Stimulated activated CD4-positive, alpha-beta T cell treated with anti-CD3 and anti-CD28 coated beads, Interleukin-12 subunit alpha, Interleukin-12 subunit beta, amount 100 ng/mL, for 48 hours (primary cell): ENCODE measurements around the gene RNF5.
"Not testable (repeated sequence)": the region's sequence is repeated elsewhere in the genome, so short reads cannot be mapped to it uniquely, and the experiment has no call there.

Experiments used
- DNase-seq, 3 donors: peaks; one replicate each; pipeline ENCODE4 v3.0.0-alpha.2; 2020; ENCODE audit warnings: low read depth in 2 of 3, low spot score in 1 of 3

RNF5 gene

DNA sequence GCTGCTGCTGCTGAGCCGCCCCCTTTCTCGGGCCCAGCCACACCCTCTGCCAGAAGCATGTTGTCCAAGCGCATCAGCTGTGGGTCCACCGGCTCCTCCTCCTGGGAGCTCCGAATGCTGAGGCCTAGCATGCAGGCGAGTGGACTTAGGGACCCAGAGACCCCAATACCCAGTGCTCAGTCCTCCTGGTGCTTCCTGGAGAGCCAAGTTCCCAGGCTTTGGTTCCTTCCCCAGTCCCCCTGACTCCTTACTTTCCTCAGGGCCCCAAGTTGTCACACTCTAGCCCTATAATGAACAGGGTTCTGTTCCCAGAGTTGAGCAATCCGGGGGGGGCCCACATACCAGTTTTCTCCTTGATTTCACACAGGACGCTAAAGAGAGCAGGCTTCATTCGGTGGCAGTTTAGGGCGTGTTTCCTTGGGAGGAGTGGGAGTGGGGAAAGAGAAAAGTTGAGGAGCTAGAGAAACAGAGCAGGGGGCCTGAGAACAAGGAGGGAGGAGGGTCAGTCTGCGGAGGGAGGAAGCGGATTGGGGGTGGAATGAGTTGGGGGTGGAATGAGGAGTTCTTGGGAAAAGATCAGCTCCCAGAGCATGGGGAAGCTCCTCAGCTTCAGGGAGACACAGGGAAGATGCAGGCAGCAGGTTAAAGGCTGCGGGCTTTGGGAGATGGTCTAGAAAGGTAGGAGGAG is 10.3 kb downstream of the RNF5 start:
- DNase-seq: no peak

DNA sequence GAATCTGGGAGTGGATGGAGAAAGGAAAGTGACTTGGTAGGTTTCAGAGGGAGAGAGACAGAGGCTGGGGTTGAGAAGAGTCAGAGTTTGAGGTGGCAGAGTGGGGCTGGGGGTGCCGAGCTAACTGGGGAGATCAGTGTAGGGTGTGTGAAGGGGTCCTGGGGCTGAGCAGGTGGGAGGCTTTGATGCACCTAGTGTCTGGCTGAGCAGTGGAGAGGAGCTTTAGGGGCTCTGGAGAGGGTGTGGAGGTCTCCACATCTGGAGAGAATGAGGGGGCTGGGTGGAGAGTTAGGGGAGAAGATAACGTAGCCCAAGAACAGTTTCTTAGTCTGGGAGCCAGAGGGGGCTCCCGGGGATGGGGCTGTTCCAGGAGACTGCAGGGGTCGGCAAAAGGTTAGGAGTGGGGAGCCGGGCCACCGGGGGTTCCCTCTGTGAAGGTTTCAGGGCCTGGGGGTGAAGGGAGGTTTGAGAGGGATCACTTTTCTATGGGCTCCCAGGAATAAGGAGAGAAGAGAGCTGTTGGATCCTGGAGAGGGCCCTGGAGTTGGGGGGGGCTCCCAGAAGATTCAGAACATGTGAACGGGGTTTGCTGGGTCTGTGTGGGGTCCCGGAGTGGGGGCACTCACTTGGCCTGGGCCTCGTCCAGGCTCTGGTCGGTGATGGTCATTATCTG is 11.0 kb downstream of the RNF5 start:
- DNase-seq: no peak

DNA sequence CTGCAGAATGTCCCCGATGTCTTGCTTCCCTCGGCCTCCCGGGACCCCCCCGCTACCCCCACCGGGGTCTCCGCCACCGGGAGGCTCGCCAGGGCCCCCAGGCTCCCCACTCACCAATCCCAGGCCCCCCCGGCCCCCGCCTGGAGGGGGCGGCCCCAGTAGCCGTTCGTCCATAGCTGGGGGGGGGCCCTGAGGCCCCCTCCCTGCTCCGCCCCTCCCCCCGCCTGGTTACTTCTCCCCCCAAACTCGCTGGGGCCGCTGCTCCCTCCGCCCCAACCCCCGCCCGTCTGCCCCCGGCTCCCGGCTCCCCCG is 11.5 kb downstream of the RNF5 start:
- no peak for DNase-seq

DNA sequence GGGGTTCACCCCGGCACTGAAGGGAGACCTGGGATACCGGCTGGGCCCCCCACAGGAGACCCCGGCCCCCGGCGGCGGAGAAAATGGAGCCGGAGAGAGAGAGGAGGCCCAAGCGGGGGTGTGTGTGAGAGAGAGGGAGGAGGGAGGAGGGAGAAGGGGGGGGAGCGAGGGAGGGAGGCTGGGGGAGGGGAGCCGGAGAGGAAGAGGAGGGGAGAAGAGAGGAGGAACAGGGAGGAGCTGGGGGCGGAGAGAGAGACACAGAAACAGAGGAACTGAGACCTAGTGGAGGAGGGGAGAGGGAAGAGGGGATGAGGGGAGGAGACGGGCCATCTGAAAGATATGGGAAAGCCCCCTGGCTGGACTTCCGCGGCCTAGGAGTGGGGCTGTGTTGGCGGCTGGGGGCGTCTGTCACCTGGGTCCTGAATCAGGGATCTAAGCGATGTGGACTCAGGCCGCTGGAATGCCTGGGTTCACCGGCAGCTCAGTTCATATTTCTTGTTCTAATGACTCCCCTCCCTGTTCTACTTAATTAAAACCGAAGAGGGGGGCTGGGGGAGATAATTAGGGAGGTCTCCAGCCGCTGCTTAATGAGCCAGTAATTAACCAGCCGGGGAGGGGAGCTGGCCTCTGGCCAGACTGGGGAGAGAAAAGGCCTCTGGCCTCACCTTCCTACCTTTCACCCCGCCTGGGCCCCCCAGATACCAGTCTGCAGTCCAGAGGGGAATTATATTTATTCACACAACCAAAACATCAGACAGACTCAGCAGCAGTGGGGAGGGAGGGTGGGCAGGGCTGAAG is 12.0 kb downstream of the RNF5 start, which contains the start of gene PBX2:
PBX2 (minus strand) TSS at position 149 of the 798 bp plus-strand sequence. CDS start 287 bp downstream, outside the sequence.
- peak; percentile 61 to 82 (median 73) for DNase-seq

DNA sequence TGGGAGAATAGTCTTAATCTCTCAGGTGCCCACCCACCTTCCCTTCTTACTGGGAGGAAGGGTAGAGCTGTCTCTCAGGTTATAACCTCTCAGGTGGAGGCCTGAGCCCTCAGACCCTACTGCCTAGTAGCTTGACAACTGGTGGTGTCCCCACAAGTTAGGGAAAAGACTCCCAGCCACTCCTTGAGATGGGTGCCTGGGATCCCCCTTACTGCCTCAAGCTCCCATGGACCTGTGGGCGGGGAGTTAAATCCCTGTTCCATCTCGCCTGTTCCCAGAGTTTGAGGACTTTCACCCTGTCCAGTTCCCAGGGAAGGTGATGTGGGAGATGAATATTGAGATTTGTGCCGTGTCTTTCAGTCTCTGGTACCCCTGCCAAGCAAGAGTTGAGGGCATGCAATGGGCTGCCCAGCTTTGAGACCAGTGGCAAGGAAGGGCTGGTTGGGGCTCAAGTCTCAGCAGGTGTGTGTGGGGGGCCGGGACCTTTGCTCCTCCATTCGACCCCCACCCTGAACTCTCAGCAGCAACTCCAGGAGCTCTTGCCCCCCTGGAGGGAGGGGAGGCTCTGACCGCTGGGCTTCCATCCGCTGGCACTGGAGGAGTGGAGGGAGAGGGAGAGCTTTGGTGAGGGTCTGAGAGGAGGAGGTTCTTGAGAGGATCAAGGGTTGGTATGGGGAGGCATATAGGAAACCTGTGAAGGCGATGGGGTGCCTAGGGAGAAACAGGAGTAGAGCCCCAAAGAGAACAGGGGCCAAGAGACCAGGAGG is 12.9 kb downstream of the RNF5 start:
- no peak for DNase-seq

DNA sequence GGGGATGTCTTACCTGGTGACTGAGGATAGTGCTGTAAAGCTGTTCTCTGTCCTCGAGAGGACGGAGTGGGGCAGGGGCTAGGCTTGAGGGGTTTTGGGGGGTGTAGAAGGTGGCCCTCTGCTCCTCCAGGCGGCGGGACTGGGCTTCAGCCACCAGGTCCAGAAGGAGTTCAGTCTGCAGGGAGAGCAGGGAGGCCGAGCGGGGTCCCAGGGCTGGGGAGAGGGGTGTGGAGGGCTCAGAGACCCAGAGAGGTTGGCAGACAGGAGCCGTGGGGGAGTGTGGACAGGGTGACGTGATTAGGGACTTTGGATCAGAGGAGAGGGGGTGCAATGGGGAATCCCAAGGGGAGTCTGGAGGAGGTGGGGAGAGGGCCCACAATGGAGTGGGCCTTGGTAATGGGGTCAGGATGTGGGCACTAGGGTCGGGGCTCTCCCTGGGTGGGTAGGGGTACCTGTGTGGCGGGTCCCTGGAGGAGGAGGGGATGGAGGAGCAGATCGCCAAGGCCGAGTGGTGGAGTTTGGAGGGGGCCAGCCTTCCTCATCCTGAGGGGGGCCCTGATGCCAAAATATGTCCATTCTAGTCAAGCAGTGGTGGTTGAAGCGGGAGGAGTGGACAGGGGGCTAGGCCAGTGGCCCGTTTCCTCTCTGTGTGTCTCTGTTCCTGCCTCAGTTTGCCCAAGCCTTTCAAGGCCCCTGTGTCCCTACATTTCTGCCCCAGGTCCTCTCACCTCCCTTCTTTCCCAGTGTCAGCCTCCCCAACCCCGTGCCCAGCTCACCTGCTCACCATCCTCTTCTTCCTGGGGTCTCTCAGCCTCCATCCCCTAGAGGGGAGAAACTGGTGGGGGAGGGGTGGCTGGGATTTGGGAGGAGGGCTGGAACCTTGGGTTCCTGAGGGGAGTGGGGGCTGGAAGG is 13.7 kb downstream of the RNF5 start:
- no peak for DNase-seq

DNA sequence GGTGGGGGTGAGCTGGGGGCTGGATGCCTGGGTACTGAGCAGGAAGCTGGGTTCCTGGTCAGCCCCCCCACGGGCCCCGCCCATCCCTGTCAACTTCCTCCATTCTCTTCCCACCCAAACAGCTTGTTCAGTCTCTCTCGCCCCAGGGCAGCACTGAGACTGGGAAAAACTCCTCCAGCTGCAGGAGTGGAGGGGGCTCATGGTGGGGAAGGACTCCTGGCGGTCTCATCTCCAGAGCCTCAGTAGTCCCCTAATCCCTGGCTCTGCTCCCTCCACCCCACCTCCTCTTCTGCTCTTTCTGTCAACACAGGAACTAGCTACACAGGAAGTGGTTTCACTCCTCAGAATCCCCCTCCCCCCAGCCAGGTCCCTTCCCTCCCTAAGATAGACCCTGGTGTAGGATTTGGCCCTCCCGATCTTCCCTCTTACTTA is 14.4 kb downstream of the RNF5 start, which contains the start of gene GPSM3:
GPSM3 (minus strand) TSS at position 36 of the 432 bp plus-strand sequence. CDS start 130 bp downstream, outside the sequence.
- DNase-seq: peak in 1 of 3 donors; percentile 40

DNA sequence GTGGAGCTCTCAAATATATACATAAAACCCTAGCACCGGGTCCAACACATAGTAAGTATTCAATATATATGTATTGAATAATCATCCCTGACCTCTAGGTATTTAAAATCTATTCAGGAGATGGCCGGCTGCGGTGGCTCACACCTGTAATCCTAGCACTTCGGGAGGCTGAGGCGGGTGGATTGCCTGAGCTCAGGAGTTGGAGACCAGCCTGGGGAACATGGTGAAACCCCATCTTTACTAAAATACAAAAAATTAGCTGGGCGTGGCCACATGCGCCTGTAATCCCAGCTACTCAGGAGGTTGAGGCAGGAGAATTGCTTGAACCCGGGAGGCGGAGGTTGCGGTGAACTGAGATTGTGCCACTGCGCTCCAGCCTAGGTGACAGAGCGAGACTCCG is 14.9 kb downstream of the RNF5 start:
- not testable (repeated sequence) for DNase-seq

DNA sequence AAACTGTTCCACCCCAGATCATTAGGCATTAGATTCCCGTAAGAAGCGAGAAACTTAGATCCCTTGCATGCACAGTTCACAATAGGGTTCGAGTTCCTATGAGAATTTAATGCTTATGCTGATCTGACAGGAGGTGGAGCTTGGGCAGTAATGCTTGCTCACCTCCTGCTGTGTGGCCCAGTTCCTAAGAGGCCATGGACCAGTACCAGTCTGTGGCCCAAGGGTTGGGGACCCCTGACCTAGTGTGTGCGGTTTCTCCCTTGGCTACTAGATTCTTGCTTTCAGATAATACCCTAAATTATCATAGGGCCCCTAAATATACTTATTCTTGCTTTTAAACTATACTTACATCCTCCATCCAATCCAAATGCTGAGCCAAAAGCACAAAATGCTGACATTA is 16.2 kb downstream of the RNF5 start:
- DNase-seq: no peak

DNA sequence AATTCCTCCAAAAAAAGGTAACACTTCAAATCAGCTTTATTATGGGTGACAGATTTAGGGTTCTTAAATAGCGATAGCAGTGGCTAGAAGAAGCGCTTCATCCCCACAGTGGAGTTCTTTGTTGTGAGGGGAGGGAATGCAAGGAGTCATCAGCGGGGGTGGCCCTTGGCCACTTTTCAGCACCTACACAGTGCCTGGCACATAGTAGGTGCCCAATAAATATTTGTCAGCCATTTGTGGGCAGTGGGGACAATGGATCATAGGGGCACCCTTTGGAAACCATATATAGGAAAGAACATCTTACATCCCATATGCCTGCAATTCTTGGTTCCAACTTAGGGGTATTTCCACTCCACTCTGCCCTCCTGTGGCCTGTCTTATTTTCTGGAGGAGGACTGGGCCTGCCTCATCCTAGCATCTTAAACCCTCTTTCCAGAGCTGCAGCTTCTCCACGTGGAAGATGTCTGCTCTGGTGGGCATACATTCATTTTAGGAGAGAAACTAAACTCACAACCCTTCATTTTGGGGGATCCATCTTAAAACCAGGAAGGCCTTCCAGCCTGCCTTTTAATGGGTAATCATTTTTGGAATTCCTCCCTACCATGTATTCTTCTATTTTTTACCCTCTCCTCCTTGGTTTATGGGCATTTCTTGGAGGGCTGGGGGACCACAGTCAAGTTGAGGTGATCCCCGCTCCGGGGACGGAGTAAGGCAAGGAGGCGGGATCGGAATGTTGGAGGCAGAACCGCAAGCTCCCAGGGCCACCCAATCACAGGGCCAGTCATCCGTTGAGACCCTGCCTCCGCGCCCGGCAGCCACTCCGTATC is 16.8 kb downstream of the RNF5 start:
- DNase-seq: no peak

DNA sequence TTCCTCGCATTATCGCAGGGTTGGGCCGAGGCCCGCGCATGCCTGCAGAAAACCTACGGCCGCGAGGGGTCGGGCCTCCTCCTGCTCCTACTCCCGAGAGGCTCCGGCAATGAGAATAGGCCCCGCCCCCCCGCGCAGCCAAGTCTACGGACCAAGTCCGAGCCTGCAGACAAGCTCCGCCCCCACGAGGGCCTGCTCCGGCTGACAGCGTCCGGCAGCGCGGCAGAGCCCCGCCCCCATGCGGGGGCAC is 17.4 kb downstream of the RNF5 start:
- peak; percentile 100 for DNase-seq

DNA sequence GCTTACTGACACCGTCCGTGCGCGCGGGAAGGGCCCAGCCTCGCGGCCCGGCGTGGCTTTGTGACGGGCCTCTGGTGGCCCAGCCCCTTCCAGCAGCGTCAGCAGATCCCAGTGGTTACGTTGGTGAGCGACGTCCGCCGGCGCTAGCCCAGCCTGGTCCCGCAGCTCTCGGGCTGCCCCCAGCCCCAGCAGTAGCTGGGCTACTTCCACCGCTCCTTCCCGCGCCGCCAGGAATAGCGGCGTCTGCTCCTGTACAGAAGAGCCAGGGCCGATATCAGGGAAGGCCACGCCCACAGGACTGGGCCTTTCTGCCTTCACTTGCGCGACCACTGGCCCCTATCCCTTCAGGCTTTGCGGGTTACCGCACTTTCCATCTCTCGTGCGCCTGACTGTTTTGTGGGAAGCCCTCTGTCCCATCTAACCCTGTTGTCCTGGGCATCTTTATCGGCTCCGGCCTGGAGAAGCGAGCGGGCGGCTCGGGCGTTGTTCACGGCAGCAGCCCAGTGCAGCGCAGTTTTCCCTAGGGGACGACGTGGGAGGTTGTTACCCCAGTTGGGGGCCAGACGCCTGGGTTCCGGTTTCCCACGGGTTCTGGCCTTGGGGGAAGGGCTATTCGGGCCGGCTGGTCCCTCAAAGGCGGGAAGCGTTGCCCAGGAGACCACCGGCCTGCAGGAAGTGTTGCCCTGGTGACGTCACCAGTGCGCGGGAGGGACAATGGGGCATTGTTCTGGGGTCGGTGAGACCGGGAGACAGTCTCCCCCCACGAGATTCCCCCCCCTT is 17.9 kb downstream of the RNF5 start:
- DNase-seq: peak; percentile 41 to 51 (median 51)

DNA sequence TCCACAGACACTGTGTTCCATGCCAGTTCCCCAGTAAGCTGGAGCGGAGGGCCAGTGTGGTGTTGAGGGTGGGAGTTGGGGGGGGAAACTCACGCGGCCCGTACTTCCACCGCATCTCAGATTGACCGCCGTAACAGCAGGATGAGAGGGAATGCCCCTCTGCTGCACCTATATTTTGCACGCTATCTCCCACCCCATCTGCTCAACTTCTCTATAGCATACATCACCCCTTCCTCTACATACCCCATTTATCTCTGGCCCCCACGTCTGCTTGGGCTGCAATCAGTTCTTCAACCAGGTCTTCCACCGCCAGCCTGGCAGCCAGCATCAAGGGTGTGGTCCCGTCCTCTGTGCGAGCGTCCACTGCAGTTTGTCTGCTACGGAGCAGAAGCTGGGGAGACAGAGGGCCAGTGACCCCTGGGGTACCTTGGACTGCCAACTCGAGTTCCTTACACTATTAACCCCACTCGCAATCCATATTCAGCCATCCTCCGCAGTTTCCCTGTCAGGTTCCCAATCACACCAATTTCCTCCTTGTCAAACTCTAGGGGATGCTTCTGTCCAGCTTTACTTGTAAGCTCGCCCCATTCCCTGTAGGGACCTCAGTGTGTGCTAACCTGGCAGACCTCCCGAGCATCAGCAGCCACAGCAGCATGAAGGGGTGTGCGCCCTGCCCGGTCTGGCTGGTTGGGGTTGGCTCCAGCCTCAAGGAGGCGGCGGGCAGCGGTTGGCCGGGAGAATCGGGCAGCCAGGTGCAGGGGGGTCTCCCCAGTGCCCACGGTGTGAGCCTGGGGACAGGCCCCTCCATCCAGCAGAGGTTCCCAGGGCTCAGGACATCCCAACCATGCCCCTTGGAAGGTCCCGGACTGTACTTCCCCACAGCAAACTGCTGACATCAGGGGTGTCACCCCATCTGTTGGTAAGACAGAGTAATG is 18.7 kb downstream of the RNF5 start:
- DNase-seq: no peak

DNA sequence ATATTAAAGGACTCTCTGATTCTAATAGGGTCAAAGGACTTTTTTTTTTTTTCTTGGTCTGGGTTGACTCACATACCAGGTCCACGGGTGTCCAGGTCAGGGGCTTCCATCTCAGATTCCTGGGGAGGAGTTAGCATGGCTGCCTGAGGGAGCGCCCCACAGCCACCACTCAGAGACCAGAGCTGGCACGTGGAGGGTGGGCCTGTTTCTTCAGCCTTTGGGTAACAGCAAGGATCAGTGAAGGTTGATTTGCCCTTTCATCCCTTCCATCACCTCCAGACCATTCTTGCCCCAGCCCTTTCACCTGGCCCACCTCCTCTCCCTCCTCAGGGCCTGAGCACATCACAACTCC is 20.1 kb downstream of the RNF5 start:
- no peak for DNase-seq

DNA sequence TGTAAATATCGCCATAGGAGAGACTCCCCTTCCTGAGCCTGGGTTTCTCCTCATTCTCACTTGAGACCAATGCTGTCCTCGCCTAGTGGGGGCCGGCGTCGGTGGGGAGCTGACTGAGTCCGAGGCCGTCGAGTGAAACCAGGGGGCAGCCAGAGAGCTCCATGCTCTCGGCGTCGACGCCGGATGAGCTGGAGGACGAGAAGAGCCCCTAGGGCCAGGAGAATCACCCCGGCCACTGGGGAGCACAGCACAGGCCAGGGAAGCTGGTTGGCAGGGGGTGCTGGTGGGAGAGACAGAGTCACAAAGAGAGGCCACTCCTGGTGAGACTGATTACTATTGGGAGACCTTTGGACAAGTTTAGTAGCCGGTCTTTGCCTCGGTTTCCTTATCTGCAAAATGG is 20.7 kb downstream of the RNF5 start:
- no peak for DNase-seq

DNA sequence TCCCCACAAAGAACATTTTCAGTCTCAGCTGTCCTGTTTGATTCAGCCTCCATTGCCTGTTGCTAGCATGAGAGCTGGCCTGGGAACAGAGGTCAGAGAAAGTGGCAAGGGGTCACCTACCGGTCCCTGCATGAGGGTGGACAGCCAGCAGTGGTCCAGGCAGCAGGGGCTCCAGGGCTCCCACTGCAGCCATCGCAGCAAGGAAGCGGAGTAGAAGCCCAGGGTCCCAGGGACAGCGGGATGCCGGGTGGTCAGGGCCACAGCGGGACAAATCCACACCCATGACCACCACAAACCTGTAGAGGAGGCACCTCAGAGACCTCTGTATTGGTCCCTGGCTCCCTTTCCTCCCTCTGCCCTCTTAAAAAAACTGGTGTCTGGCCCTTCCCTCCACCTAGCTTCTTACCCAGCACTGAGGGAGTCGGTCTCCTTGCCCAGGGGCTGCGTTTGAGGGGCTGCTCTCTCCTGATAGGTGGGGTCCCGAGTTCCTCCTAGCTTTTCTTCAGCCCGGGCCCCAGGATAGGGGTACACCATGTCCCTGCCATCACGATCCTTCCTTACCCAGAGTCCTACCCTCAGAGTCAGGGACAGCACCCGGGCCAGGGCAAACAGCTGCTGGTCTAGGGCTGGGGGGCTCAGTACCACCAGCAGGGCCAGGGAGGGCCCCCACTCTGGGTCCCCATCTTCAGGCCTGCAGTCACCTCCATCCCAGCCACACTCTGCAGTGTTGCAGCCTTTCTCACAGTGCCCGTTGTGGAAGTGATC is 22.7 kb downstream of the RNF5 start:
- no peak for DNase-seq

DNA sequence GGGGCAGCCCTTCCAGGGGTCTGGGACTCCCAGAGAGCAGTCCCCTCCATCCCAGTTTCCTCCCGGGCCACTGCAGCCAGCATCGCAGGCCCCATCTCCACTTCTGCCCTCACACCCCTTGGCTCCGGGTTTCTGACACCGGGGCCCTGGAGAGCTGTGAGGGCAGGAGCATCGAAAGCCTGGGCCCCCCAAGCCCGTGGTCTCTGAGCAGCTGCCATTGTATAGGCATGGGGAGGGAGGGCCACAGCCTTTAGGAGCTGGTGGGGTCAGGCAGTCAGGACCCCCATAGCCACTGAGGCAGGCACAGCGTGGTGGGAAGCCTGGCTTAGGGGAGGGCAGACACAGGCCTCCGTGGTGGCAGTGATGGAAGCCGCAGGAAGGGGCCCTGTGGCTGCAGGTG is 24.0 kb downstream of the RNF5 start:
- DNase-seq: no peak
